Body of pancreas (tissue), 4 donors: Measurements from ENCODE around the gene SIT1. TPM values are rescaled to one million over a fixed set of nuclear protein-coding genes. Genes with fewer than 3 reads are reported as not detected.

ENCODE experiments used
- ATAC-seq: fragments of 150-250 bp; one replicate; pipeline ENCODE4 v1.9.1; 2016
- DNase-seq, 4 donors: peaks; one replicate each; pipeline ENCODE4 v3.0.0-alpha.2; 2019
- H3K27ac ChIP-seq, 4 donors: fragments of 200-600 bp; sonication (generic); 1 replicate in 3 of 4; 2 replicates in 1 of 4; pipeline versions ENCODE4 v1.5.1 to v1.6.1; 2016 to 2019; ENCODE audit warnings: mild to moderate bottlenecking in 1 of 4, mixed read lengths in 1 of 4, moderate library complexity in 1 of 4
- H3K27me3 ChIP-seq, 2 donors: fragments of 200-600 bp; sonication (generic); one replicate each; pipeline ENCODE4 v1.6.0; 2016; ENCODE audit warnings: mild to moderate bottlenecking in 1 of 2
- H3K36me3 ChIP-seq, 2 donors: fragments of 200-600 bp; sonication (generic); replicated peaks in 1 of 2; 2 replicates each; pipeline ENCODE4 v1.5.1; 2016; ENCODE audit warnings: low read depth in 2 of 2; ENCODE audit not compliant: insufficient read depth in 1 of 2
- H3K4me1 ChIP-seq: fragments of 200-600 bp; sonication (generic); one replicate; pipeline ENCODE4 v1.6.0; 2016
- H3K4me3 ChIP-seq, 2 donors: fragments of 200-600 bp; sonication (generic); 1 replicate in 1 of 2; 2 replicates in 1 of 2; pipeline ENCODE4 v1.5.1; 2016 to 2019
- H3K9me3 ChIP-seq, 3 donors: fragments of 200-600 bp; sonication (generic); 1 replicate in 2 of 3; 2 replicates in 1 of 3; pipeline ENCODE4 v1.5.1; 2016
- CTCF ChIP-seq, 7 experiments: fragments of 450-650 bp in 4 of 7; fragments of 200-600 bp in 3 of 7; sonication (generic) in 3 of 7; IDR thresholded peaks; one replicate each; pipeline ENCODE4 v1.5.1; 2016 to 2019; ENCODE audit warnings: antibody characterized with exemption in 7 of 7
- POLR2A ChIP-seq, 3 donors: fragments of 450-650 bp; IDR thresholded peaks; one replicate each; pipeline ENCODE4 v1.6.1; 2016; ENCODE audit warnings: antibody characterized with exemption in 3 of 3, mild to moderate bottlenecking in 2 of 3
- WGBS, 2 donors: methylation state at CpG; one replicate each; pipeline ENCODE4 v1.1.5; 2017; 5-methylcytosine and 5-hydroxymethylcytosine counted together
- intact Hi-C: fragments of 100-400 bp; cut with DNase I; formaldehyde crosslinking; loops from one replicate; pipeline ENCODE4 v1.15.1; 2023
- total RNA-seq, 2 donors: library from RNA; depleted of rRNA; stranded (reverse); fragments of >200 nt; gene quantifications; one replicate each; pipeline ENCODE4 v1.1.0, GENCODE V29; 2016

The SIT1 gene
- total RNA-seq, 2 donors from 2014 or later: 0.26 TPM; not detected in 1

- WGBS, 2 donors: 88 to 95% methylated on average over 7 of the region's 10 CpGs
Measured at GRCh38 chr9:35684921-35685320, 34.2 kb upstream of the SIT1 start.

GRCh38 chr9:35683323-35683722, 32.6 kb upstream of the SIT1 start:
- Histone ChIP-seq H3K36me3 (no peaks in the 10 kb centered on the region), H3K4me1 (no peaks in the 10 kb centered on the region), H3K27ac (no peak overlapping the region), H3K9me3 (no peaks in the 10 kb centered on the region), H3K4me3 (no peak overlapping the region), H3K27me3 (no peaks in the 10 kb centered on the region)
- TF ChIP-seq POLR2A (IDR thresholded peaks at IDR 0.05): no peak
- TF ChIP-seq CTCF (IDR thresholded peaks at IDR 0.05): no peak
- ATAC-seq (no peak), DNase-seq (no peak)
- intact Hi-C loops: no loop called here
- 76 to 81% methylated on average over 2 of the region's 2 CpGs for WGBS, 2 donors

More at GRCh38 chr9:35684921-35685320, 34.2 kb upstream of the SIT1 start:
- no peak overlapping the region for H3K27ac ChIP-seq
- H3K36me3 ChIP-seq: no peaks in the 10 kb centered on the region
- TF ChIP-seq POLR2A (IDR thresholded peaks at IDR 0.05) (no peak), CTCF (IDR thresholded peaks at IDR 0.05) (no peak)
- H3K4me1 ChIP-seq: peaks cover 3% of the 10 kb centered on the region
- no peaks in the 10 kb centered on the region for H3K27me3 ChIP-seq
- ATAC-seq: no peak
- DNase-seq: no peak
- no peaks in the 10 kb centered on the region for H3K9me3 ChIP-seq
- H3K4me3 ChIP-seq: no peak overlapping the region
- intact Hi-C loops: no loop called here

- Histone ChIP-seq H3K4me1 (no peaks in the 10 kb centered on the region), H3K27me3 (no peaks in the 10 kb centered on the region), H3K4me3 (no peak overlapping the region), H3K27ac (no peak overlapping the region), H3K9me3 (no peaks in the 10 kb centered on the region), H3K36me3 (no peaks in the 10 kb centered on the region)
- WGBS, 2 donors: 89% methylated on average over 10 of the region's 10 CpGs
- TF ChIP-seq CTCF (IDR thresholded peaks at IDR 0.05): no peak
- TF ChIP-seq POLR2A (IDR thresholded peaks at IDR 0.05): no peak
- no peak for DNase-seq
- intact Hi-C loops: no loop called here
- no peak for ATAC-seq
Measured at GRCh38 chr9:35682520-35683315, 32.0 kb upstream of the SIT1 start.

GRCh38 chr9:35682051-35682450, 31.3 kb upstream of the SIT1 start:
- WGBS, 2 donors: 88 to 90% methylated on average over 6 of the region's 6 CpGs
- ATAC-seq (no peak), DNase-seq (no peak)
- Histone ChIP-seq H3K4me3 (no peak overlapping the region), H3K27ac (no peak overlapping the region), H3K9me3 (no peaks in the 10 kb centered on the region), H3K27me3 (no peaks in the 10 kb centered on the region), H3K4me1 (no peaks in the 10 kb centered on the region), H3K36me3 (no peaks in the 10 kb centered on the region)
- no peak for TF ChIP-seq CTCF (IDR thresholded peaks at IDR 0.05)
- intact Hi-C loops: no loop called here
